Fibroblast of skin of right biceps (primary cell): ENCODE data around the gene FAM240B.

ENCODE experiments used
- DNase-seq: peaks from one replicate; pipeline ENCODE4 v3.0.0-alpha.2; 2013

The FAM240B gene

DNA sequence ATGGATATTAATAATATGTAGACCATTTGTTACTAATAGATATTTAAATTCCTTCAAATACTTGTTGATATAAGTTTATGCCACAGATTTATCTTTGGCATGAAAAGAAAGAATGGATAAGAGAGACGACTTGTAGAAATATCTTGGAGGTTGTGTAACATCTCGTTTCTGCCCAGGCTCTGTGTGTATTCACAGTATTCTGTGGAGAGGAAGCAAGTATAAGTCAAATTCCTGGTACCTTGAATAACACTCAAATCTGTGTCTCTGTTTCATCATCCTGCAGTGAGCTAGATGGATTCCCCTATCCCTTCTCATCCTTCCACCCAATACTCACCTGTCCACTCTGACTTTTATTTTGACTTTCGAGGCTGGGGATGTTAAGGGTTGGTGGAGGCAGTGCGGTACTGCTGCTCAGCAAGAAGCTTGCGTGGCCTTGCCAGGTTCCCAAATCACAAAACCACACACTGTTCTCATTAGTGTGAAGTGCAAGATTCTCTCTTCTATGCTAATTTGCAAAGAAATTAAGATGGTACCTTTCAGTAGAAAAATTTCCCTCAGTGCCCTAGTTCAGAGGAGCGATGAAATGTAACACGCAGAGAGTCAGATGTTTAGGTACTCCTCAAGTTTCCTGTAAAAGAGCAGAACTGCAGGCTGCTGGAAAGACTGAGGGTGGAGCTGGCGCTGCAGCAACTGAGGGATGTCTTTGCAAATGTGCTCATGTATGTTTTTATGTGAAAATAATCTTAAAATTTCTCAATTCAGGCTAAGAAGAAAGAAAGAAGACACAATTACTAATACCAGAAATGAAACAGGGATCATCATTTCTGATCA is 57.0 kb downstream of the FAM240B start:
- DNase-seq = no peak

DNA sequence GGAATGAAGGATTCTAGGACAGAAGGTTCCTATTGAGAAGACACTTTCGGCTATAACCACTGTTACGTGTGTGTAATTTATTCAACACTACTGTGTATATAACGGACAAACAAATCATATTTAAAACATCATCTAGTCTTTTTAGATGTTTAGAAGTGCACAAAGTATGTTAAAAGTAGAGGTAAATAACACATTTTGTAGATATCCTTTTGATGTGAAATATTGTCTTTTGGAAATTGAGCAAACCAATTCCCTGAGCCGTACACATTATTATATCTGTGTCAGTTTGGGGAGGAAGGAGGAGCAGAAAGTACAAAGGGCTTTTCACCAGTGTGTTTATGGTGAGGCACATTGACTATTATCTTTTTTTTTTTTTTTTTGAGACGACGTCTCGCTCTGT is 60.4 kb downstream of the FAM240B start:
- no peak for DNase-seq

DNA sequence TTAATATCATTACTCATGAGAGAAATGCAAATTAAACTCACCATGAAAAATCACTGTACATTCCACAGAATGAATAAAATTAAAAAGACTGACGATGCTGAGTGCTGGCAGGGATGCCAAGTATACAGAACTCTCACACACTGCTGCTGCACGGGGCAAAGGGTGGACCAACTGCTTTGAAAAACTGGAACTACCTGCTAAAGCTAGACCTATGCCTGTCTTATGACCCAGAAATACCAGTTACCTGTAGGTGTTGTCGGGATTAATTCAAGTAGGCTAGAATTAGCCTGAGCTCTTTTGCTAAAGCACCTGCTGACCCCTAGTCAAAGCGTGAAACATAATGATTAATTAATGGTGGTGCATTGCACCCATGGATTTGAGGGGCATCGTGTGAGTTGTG is 63.0 kb downstream of the FAM240B start:
- no peak for DNase-seq

DNA sequence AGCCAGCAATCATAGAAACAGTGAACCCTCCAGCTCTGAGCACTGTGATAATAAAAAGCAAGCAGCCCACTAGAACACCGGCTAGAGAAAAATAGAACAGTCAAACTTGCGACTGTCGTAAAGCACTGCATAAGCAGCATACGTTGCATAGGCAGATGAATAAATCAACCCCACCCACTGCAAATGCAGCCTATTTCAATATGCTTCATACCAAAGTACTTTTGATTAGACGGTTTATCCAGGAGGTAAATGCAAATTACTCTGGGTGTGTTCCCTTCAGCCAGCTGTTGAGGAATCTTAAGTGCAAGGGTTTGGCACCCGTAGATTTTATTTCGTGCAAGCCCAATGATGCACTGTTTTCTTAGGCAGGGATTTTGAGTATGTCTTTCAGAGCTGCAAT is 67.4 kb downstream of the FAM240B start:
- no peak for DNase-seq

DNA sequence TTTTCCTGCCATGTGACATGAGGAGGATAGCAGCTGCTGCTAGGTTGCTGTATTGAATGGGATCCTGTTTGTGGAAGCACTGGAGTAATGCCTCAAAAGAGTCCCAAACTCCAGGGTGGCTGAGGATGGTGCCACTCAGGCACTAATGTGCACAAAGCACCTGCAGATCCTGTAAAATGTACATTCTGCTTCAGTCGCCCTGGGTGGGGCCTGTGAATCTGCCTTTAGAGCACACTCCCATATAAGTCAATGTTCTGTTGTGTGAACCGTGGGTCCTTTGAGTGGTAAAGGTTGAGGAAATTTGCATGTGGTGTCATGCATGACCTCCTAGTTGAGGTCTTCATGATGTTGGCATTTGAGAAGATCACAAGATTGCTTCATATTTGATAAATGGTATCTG is 67.9 kb downstream of the FAM240B start:
- DNase-seq = no peak

DNA sequence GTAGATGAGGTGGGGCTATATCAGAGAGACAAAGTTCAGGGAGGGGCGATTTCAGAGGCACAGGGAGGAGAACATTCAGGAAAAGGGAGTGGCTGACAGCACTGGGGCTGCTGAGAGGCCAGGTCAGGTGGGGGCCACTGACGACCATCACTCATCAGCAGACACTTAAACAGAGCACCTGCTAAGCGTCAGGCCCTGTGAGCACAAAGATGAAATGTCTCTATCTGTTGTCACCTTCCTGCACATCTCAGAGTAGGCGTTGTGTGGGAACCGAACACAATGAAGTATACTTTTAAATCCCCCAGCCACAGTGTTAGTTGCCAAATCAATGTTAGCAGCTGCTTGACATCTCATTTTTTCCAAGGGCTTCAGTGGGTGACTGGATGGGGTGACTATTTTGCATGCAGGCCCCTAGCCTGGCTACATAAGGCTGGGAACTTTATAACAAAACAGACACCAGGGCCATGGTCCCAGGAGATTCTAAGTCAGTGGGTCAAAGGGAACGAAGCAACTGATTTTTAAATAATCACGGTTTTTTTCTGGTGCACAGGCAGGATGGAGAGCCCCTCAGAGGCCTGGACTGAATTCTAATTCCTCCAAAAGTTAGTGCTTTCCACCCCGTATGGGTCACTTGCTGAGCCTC is 68.4 kb downstream of the FAM240B start:
- no peak for DNase-seq

DNA sequence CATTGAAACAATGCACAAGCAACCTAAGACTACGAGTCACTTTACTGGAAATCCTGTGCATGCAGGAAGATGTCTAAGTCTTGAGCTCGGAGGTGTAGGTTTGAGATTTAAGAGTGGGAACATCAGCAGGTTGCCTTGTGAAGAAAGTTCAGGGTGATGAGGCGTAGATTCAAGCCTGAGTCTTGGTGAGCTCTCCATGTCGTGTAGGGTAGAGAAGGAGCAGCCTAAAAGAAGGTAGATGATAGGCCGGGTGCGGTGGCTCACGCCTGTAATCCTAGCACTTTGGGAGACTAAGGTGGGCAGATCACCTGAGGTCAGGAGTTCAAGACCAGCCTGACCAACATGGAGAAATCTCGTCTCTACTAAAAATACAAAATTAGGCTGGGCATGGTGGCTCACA is 69.4 kb downstream of the FAM240B start:
- no peak for DNase-seq

DNA sequence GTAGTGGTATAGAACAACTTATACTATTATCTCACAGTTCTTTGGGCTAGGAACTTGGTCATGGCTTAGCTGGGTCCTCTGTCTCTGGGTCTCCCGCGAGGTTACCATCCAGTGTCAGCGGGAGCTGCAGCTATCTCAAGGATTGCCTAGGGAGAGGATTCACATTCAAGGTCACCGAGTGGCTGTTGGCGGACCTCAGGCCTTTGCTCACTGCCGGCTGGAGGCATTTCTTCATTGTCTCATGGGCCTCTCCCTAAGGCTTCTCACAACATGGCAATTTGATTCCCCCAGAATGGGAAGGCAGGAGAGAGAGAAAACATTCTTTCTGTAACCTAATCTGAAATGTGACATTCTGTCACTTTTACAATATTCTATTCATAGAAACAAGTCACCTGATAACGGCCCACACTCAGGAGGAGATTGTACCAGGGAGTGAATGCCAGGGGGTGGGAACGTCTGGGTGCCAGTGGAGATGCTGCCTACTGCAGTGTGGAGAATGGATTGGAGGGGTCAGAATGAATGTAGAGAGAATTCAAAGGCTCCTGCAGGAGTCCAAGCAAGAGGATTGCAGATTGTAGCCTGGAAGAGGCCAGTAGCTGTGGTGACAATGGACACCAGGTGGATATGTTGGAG is 70.1 kb downstream of the FAM240B start:
- no peak for DNase-seq

DNA sequence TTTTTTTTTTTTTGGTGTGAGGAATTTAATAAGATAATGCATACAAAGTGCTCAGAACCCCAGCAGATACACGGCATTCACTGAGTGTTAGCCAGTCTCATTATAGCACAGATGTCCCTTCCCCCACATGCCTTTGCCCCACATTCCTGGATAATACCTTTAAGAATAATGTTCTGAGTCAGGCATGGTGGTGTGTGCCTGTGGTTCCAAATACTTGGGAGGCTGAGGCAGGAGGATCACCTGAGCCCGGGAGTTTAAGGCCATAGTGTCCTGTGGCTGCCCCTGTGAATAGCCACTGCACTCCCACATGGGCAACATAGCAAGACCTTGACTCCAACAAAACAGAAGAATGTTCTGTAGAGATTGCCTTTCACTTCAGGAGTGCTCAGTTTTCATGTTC is 75.3 kb downstream of the FAM240B start:
- no peak for DNase-seq
